HEK293 (cell line): ENCODE results near the gene XRN1.
A peak's percentile ranks its signal among the peaks of the same experiment; 100 is the strongest.

ENCODE experiments used
- CTCF ChIA-PET: fragments of 350-600 bp; formaldehyde crosslinking; extraction: SDS; loops from one replicate; lab custom pipeline; 2021; ENCODE audit warnings: antibody characterized with exemption; lab: Yijun Ruan, JAX
- POLR2A ChIA-PET: fragments of 300-600 bp; formaldehyde crosslinking; extraction: SDS; loops from one replicate; lab custom pipeline; 2020; ENCODE audit warnings: antibody characterized with exemption, inconsistent platforms; lab: Yijun Ruan, JAX
- H3K27ac ChIP-seq: fragments of 200-500 bp; sonication (Bioruptor generic); 2 replicates; pipeline ENCODE4 v1.5.1; 2014; ENCODE audit warnings: low read depth, low read length, control low read depth, inconsistent platforms; ENCODE audit errors: extremely low read depth
- H3K36me3 ChIP-seq, 2 experiments: fragments of 200-500 bp in 1 of 2; sonication (Bioruptor generic) in 1 of 2; 1 replicate in 1 of 2; 2 replicates in 1 of 2; pipeline ENCODE4 v1.5.1; 2014 to 2017; ENCODE audit warnings: inconsistent platforms in 2 of 2, low read length in 2 of 2; ENCODE audit not compliant: control insufficient read depth in 2 of 2, insufficient read depth in 1 of 2
- H3K4me1 ChIP-seq: fragments of 200-500 bp; sonication (Bioruptor generic); 2 replicates; pipeline ENCODE4 v1.5.1; 2014; ENCODE audit warnings: mild to moderate bottlenecking, low read length, inconsistent platforms; ENCODE audit not compliant: control insufficient read depth, insufficient read depth
- H3K4me3 ChIP-seq: 2 replicates; pipeline ENCODE4 v1.5.1; 2011; ENCODE audit warnings: low read depth, mild to moderate bottlenecking, control low read depth, low read length, moderate library complexity
- H3K9me3 ChIP-seq: fragments of 200-500 bp; sonication (Bioruptor generic); 2 replicates; pipeline ENCODE4 v1.5.1; 2014; ENCODE audit warnings: low read depth, low read length, inconsistent platforms; ENCODE audit not compliant: control insufficient read depth, insufficient read depth
- EGR2 ChIP-seq: fragments of 450-650 bp; formaldehyde crosslinking; IDR thresholded peaks from 2 replicates; pipeline ENCODE4 v1.5.1; 2016; ENCODE audit warnings: low read depth, missing biosample characterization, missing genetic modification characterization
- PRDM1 ChIP-seq: fragments of 450-650 bp; formaldehyde crosslinking; IDR thresholded peaks from 2 replicates; pipeline ENCODE4; 2016; ENCODE audit warnings: missing biosample characterization, missing genetic modification characterization
- PRDM10 ChIP-seq: fragments of 450-650 bp; formaldehyde crosslinking; IDR thresholded peaks from 2 replicates; pipeline ENCODE4 v1.5.1; 2016; ENCODE audit warnings: missing biosample characterization, missing genetic modification characterization
- PRDM2 ChIP-seq: fragments of 450-650 bp; formaldehyde crosslinking; IDR thresholded peaks from 2 replicates; pipeline ENCODE4 v1.5.1; 2016; ENCODE audit warnings: missing biosample characterization, missing genetic modification characterization, borderline replicate concordance
- SETDB1 ChIP-seq: IDR thresholded peaks from one replicate; pipeline ENCODE4 v1.6.1; 2017; ENCODE audit warnings: mild to moderate bottlenecking, low read length, moderate library complexity, mixed read lengths; ENCODE audit not compliant: insufficient read length
- YY1 ChIP-seq: fragments of 450-650 bp; formaldehyde crosslinking; IDR thresholded peaks from 2 replicates; pipeline ENCODE4 v1.5.1; 2018; ENCODE audit warnings: missing biosample characterization, missing genetic modification characterization
- YY2 ChIP-seq: fragments of 450-650 bp; formaldehyde crosslinking; IDR thresholded peaks from 2 replicates; pipeline ENCODE4 v1.5.1; 2016; ENCODE audit warnings: missing biosample characterization, missing genetic modification characterization
- ZBTB44 ChIP-seq: fragments of 450-650 bp; IDR thresholded peaks from 2 replicates; pipeline ENCODE4 v1.5.1; 2018; ENCODE audit warnings: missing biosample characterization, mild to moderate bottlenecking, missing genetic modification characterization
- ZFHX2 ChIP-seq: fragments of 450-650 bp; formaldehyde crosslinking; conservative IDR thresholded peaks from 2 replicates; pipeline ENCODE4 v1.5.1; 2016; ENCODE audit warnings: missing biosample characterization, missing genetic modification characterization
- ZNF214 ChIP-seq: fragments of 450-650 bp; formaldehyde crosslinking; IDR thresholded peaks from 2 replicates; pipeline ENCODE4 v1.5.1; 2017; ENCODE audit warnings: missing biosample characterization, mild to moderate bottlenecking, missing genetic modification characterization, borderline replicate concordance
- ZNF302 ChIP-seq: fragments of 450-650 bp; formaldehyde crosslinking; IDR thresholded peaks from 2 replicates; pipeline ENCODE4 v1.5.1; 2016; ENCODE audit warnings: missing biosample characterization, missing genetic modification characterization, low read depth
- ZNF324 ChIP-seq: fragments of 450-650 bp; formaldehyde crosslinking; IDR thresholded peaks from 2 replicates; pipeline ENCODE4 v1.5.1; 2016; ENCODE audit warnings: missing biosample characterization, missing genetic modification characterization
- ZNF449 ChIP-seq: fragments of 450-650 bp; formaldehyde crosslinking; IDR thresholded peaks from 2 replicates; pipeline ENCODE4 v1.5.1; 2017; ENCODE audit warnings: missing biosample characterization, mild to moderate bottlenecking, missing genetic modification characterization, moderate library complexity
- ZNF518A ChIP-seq: fragments of 450-650 bp; formaldehyde crosslinking; conservative IDR thresholded peaks from 2 replicates; pipeline ENCODE4 v1.5.1; 2016; ENCODE audit warnings: low read depth, missing biosample characterization, missing genetic modification characterization
- ZNF776 ChIP-seq: fragments of 450-650 bp; formaldehyde crosslinking; IDR thresholded peaks from 2 replicates; pipeline ENCODE4 v1.5.0; 2017; ENCODE audit warnings: missing biosample characterization, missing genetic modification characterization, borderline replicate concordance
- ZXDB ChIP-seq: fragments of 450-650 bp; formaldehyde crosslinking; IDR thresholded peaks from 2 replicates; pipeline ENCODE4 v1.5.1; 2016; ENCODE audit warnings: missing biosample characterization, missing genetic modification characterization

Gene XRN1

GRCh38 chr3:142450189-142450588 is 2.4 kb upstream of the XRN1 start:
- no peak overlapping the region for H3K27ac ChIP-seq
- peaks cover 0 to 36% of the 10 kb centered on the region in 2 experiments; a peak in 1 of 3 replicates for H3K36me3 ChIP-seq
- ChIA-PET POLR2A (no interaction called here), CTCF (no interaction called here)
- no peaks in the 10 kb centered on the region for H3K9me3 ChIP-seq
- H3K4me3 ChIP-seq: no peak overlapping the region
- no peak for TF ChIP-seq ZNF776 (tag by site-specific recombination)
- TF ChIP-seq SETDB1: no peak
- no peak for TF ChIP-seq ZNF449
- no peak for TF ChIP-seq ZNF518A (tag by site-specific recombination)
- TF ChIP-seq ZNF214: no peak
- no peak for TF ChIP-seq PRDM2 (tag by site-specific recombination)
- H3K4me1 ChIP-seq: no peaks in the 10 kb centered on the region; the same call in 1 of the 2 replicates

- Histone ChIP-seq H3K4me3 (peak overlapping the region; percentile 73), H3K9me3 (no peaks in the 10 kb centered on the region), H3K27ac (peak overlapping the region; percentile 86), H3K4me1 (no peaks in the 10 kb centered on the region; the same call in 1 of the 2 replicates), H3K36me3 (peaks cover 0 to 25% of the 10 kb centered on the region in 2 experiments; a peak in 1 of 3 replicates)
- CTCF ChIA-PET: no interaction called here
- POLR2A ChIA-PET: interaction anchor here (0.6 kb wide), 1 partner anchor 18 kb away, joined by 3 read pairs; no protein-coding TSS in a partner anchor
- TF ChIP-seq ZFHX2 (tag by site-specific recombination): peak; percentile 44
- no peak for TF ChIP-seq YY2 (tag by site-specific recombination)
- TF ChIP-seq ZNF324: no peak
- TF ChIP-seq PRDM10 (tag by site-specific recombination): peak; percentile 35; the same call in 1 of the 2 replicates
- no peak for TF ChIP-seq YY1 (tag by site-specific recombination)
- no peak for TF ChIP-seq ZNF302 (tag by site-specific recombination)
- TF ChIP-seq PRDM1 (tag by site-specific recombination): peak; percentile 29; the same call in 1 of the 2 replicates
- TF ChIP-seq ZXDB (tag by site-specific recombination): no peak
- no peak for TF ChIP-seq ZBTB44 (tag by site-specific recombination)
- TF ChIP-seq EGR2 (tag by site-specific recombination): peak; percentile 41
Observed at GRCh38 chr3:142447301-142447851, 461 bp downstream of the XRN1 start.
